ENCODE results near the gene PRKG1.

Gene PRKG1

DNA sequence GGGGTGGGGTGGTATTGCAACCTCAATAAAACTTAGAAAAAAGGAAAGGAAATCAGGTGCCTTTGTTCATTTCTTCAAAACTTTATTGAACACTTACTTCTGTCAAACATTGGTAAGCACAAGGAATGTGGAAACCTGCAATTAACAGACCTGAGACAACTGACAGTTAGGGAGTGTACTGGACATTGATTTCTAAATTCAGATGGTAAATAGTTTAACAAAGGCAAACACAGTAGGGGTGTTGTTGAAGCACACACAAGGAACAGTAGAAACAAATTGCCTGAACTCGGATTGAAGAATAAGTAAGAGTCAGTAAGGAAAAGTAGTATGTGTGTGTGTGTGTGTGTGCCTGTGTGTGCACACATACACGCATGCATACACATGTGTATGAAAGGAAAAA, 516.5 kb downstream of the PRKG1 start:
- no peaks in the 10 kb centered on the region for H3K27me3 ChIP-seq (ENCODE audit: control insufficient read depth in 3 of 3, insufficient read depth in 3 of 3, low read depth in 1 of 3, low read length in 3 of 3)
- H2BK120ac ChIP-seq (ENCODE audit: low read depth, low read length): no peak overlapping the region
- H3K14ac ChIP-seq (ENCODE audit: low read length): no peak overlapping the region
- H3K36me3 ChIP-seq (replicated peaks in 1 of 2; ENCODE audit: control insufficient read depth in 2 of 2, insufficient read depth in 2 of 2, low read length in 2 of 2): no peaks in the 10 kb centered on the region
- H3K9ac ChIP-seq (ENCODE audit: low read depth, low read length, poor library complexity): no peak overlapping the region
- H3K4me2 ChIP-seq (ENCODE audit: insufficient read depth, low read length, poor library complexity, severe bottlenecking): no peak overlapping the region
- H3K4me1 ChIP-seq (ENCODE audit: control insufficient read depth in 2 of 2, insufficient read depth in 1 of 2, low read depth in 1 of 2, low read length in 2 of 2): peaks cover 0 to 3% of the 10 kb centered on the region in 2 donors
- H4K8ac ChIP-seq (ENCODE audit: low read depth, low read length): no peak overlapping the region
- H3K18ac ChIP-seq (ENCODE audit: low read length): no peak overlapping the region
- H2BK15ac ChIP-seq (ENCODE audit: low read length): no peak overlapping the region
- WGBS, 2 donors (ENCODE audit: extremely low coverage in 2 of 2, insufficient read length in 2 of 2, insufficient replicate concordance in 1 of 2): no CpG with 5 or more reads among the region's 2 CpGs
- H2AFZ ChIP-seq (ENCODE audit: low read length): no peak overlapping the region
- DNase-seq (ENCODE audit: low spot score): no peak
- H3K79me1 ChIP-seq (ENCODE audit: low read depth, low read length): no peaks in the 10 kb centered on the region
- no peak overlapping the region for H3K23ac ChIP-seq (ENCODE audit: low read depth, low read length, poor library complexity)
- no peak overlapping the region for H3K4ac ChIP-seq (ENCODE audit: low read length)
- no peak overlapping the region for H2BK12ac ChIP-seq (ENCODE audit: low read length)
- H4K91ac ChIP-seq (ENCODE audit: low read depth, low read length, poor library complexity): no peak overlapping the region
- no peak overlapping the region for H2AK5ac ChIP-seq (ENCODE audit: low read depth, low read length)
- H3K4me3 ChIP-seq (ENCODE audit: low read length in 2 of 2): no peak overlapping the region
- H2BK5ac ChIP-seq (ENCODE audit: low read length): no peak overlapping the region
- H3K9me3 ChIP-seq (replicated peaks in 1 of 2; ENCODE audit: control insufficient read depth in 2 of 2, insufficient read depth in 1 of 2, low read depth in 1 of 2, low read length in 2 of 2): no peaks in the 10 kb centered on the region
- no peak overlapping the region for H3K27ac ChIP-seq (replicated peaks; ENCODE audit: low read length)

DNA sequence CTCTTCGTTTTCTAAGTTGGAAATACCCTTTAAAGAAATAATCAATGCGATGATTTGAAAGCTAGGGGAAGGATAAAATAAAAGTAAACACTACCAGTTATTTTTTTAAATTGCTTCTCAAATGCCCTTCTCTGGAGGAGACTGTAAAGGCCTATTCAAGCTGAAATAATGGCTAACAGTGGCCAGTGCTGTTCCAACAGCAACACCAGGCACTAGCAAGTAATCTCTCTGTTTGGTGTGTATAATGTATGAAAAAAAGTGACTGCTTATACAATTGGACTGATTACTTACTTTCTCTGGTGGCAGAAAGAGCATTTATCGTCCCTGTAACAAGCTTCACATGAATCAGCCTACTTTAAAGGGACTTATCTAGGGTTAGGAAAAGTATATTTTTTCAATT, 522.4 kb downstream of the PRKG1 start:
- no peak overlapping the region for H3K23ac ChIP-seq (ENCODE audit: low read depth, low read length, poor library complexity)
- no peak overlapping the region for H2BK5ac ChIP-seq (ENCODE audit: low read length)
- H2BK15ac ChIP-seq (ENCODE audit: low read length): no peak overlapping the region
- H4K91ac ChIP-seq (ENCODE audit: low read depth, low read length, poor library complexity): no peak overlapping the region
- no peak overlapping the region for H2BK120ac ChIP-seq (ENCODE audit: low read depth, low read length)
- WGBS, 2 donors (ENCODE audit: extremely low coverage in 2 of 2, insufficient read length in 2 of 2, insufficient replicate concordance in 1 of 2): no CpG with 5 or more reads among the region's 3 CpGs
- H3K27ac ChIP-seq (replicated peaks; ENCODE audit: low read length): no peak overlapping the region
- H3K4ac ChIP-seq (ENCODE audit: low read length): no peak overlapping the region
- no peak overlapping the region for H2BK12ac ChIP-seq (ENCODE audit: low read length)
- H3K79me1 ChIP-seq (ENCODE audit: low read depth, low read length): no peaks in the 10 kb centered on the region
- no peaks in the 10 kb centered on the region for H3K9me3 ChIP-seq (replicated peaks in 1 of 2; ENCODE audit: control insufficient read depth in 2 of 2, insufficient read depth in 1 of 2, low read depth in 1 of 2, low read length in 2 of 2)
- no peak overlapping the region for H3K9ac ChIP-seq (ENCODE audit: low read depth, low read length, poor library complexity)
- H3K4me2 ChIP-seq (ENCODE audit: insufficient read depth, low read length, poor library complexity, severe bottlenecking): no peak overlapping the region
- no peak overlapping the region for H3K14ac ChIP-seq (ENCODE audit: low read length)
- H3K4me3 ChIP-seq (ENCODE audit: low read length in 2 of 2): no peak overlapping the region
- DNase-seq (ENCODE audit: low spot score): no peak
- no peak overlapping the region for H2AFZ ChIP-seq (ENCODE audit: low read length)
- H3K4me1 ChIP-seq (ENCODE audit: control insufficient read depth in 2 of 2, insufficient read depth in 1 of 2, low read depth in 1 of 2, low read length in 2 of 2): peaks cover 2% of the 10 kb centered on the region in 2 donors
- no peak overlapping the region for H4K8ac ChIP-seq (ENCODE audit: low read depth, low read length)
- no peak overlapping the region for H3K18ac ChIP-seq (ENCODE audit: low read length)
- H3K27me3 ChIP-seq (ENCODE audit: control insufficient read depth in 3 of 3, insufficient read depth in 3 of 3, low read depth in 1 of 3, low read length in 3 of 3): no peaks in the 10 kb centered on the region
- H2AK5ac ChIP-seq (ENCODE audit: low read depth, low read length): no peak overlapping the region
- no peaks in the 10 kb centered on the region for H3K36me3 ChIP-seq (replicated peaks in 1 of 2; ENCODE audit: control insufficient read depth in 2 of 2, insufficient read depth in 2 of 2, low read length in 2 of 2)

DNA sequence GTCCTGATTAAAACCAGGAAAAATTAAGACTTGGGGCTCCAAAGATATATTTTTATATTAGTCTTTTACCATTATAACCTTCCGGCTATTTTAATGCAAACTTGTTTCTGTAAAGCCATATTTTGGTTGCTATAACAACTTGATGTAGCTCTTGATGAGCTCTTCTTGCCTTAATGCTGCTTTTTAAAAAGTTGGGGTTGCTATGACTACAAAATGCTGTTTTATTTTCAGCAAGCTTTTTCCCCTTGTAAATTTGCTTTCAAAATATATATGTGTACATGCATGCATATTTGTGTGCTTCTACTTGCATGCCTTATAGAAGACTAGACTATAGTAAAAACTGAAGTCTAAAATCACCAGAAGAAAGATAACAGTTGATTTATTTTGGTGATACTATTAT, 525.4 kb downstream of the PRKG1 start:
- no peak overlapping the region for H3K4ac ChIP-seq (ENCODE audit: low read length)
- no peak overlapping the region for H3K18ac ChIP-seq (ENCODE audit: low read length)

GRCh38 chr10:51602326-51602725, 528.0 kb downstream of the PRKG1 start:
- Histone ChIP-seq H3K36me3 (replicated peaks in 1 of 2; ENCODE audit: control insufficient read depth in 2 of 2, insufficient read depth in 2 of 2, low read length in 2 of 2) (no peaks in the 10 kb centered on the region), H2BK5ac (ENCODE audit: low read length) (no peak overlapping the region)
- no CpG with 5 or more reads among the region's 5 CpGs for WGBS, 2 donors (ENCODE audit: extremely low coverage in 2 of 2, insufficient read length in 2 of 2, insufficient replicate concordance in 1 of 2)

More for the DNA sequence above, 525.4 kb downstream of the PRKG1 start:
- DNase-seq (ENCODE audit: low spot score): no peak
- Histone ChIP-seq H3K27me3 (ENCODE audit: control insufficient read depth in 3 of 3, insufficient read depth in 3 of 3, low read depth in 1 of 3, low read length in 3 of 3) (no peaks in the 10 kb centered on the region), H4K91ac (ENCODE audit: low read depth, low read length, poor library complexity) (no peak overlapping the region), H2BK5ac (ENCODE audit: low read length) (no peak overlapping the region), H3K9me3 (replicated peaks in 1 of 2; ENCODE audit: control insufficient read depth in 2 of 2, insufficient read depth in 1 of 2, low read depth in 1 of 2, low read length in 2 of 2) (no peaks in the 10 kb centered on the region), H3K79me1 (ENCODE audit: low read depth, low read length) (no peaks in the 10 kb centered on the region), H3K4me3 (ENCODE audit: low read length in 2 of 2) (no peak overlapping the region), H3K4me1 (ENCODE audit: control insufficient read depth in 2 of 2, insufficient read depth in 1 of 2, low read depth in 1 of 2, low read length in 2 of 2) (peaks cover 2% of the 10 kb centered on the region in 2 donors), H2AK5ac (ENCODE audit: low read depth, low read length) (no peak overlapping the region), H3K9ac (ENCODE audit: low read depth, low read length, poor library complexity) (no peak overlapping the region), H3K4me2 (ENCODE audit: insufficient read depth, low read length, poor library complexity, severe bottlenecking) (no peak overlapping the region), H3K23ac (ENCODE audit: low read depth, low read length, poor library complexity) (no peak overlapping the region), H3K14ac (ENCODE audit: low read length) (no peak overlapping the region), H2BK12ac (ENCODE audit: low read length) (no peak overlapping the region), H2BK120ac (ENCODE audit: low read depth, low read length) (no peak overlapping the region), H3K27ac (replicated peaks; ENCODE audit: low read length) (no peak overlapping the region), H4K8ac (ENCODE audit: low read depth, low read length) (no peak overlapping the region), H2BK15ac (ENCODE audit: low read length) (no peak overlapping the region), H2AFZ (ENCODE audit: low read length) (no peak overlapping the region), H3K36me3 (replicated peaks in 1 of 2; ENCODE audit: control insufficient read depth in 2 of 2, insufficient read depth in 2 of 2, low read length in 2 of 2) (no peaks in the 10 kb centered on the region)
- WGBS, 2 donors (ENCODE audit: extremely low coverage in 2 of 2, insufficient read length in 2 of 2, insufficient replicate concordance in 1 of 2): no CpG with 5 or more reads among the region's 1 CpG

More at GRCh38 chr10:51602326-51602725, 528.0 kb downstream of the PRKG1 start:
- Histone ChIP-seq H3K9ac (ENCODE audit: low read depth, low read length, poor library complexity) (no peak overlapping the region), H4K8ac (ENCODE audit: low read depth, low read length) (no peak overlapping the region), H2BK120ac (ENCODE audit: low read depth, low read length) (no peak overlapping the region), H2BK15ac (ENCODE audit: low read length) (no peak overlapping the region), H3K27ac (replicated peaks; ENCODE audit: low read length) (no peak overlapping the region), H3K4me2 (ENCODE audit: insufficient read depth, low read length, poor library complexity, severe bottlenecking) (no peak overlapping the region), H3K4me3 (ENCODE audit: low read length in 2 of 2) (no peak overlapping the region), H3K4ac (ENCODE audit: low read length) (no peak overlapping the region), H3K14ac (ENCODE audit: low read length) (no peak overlapping the region), H4K91ac (ENCODE audit: low read depth, low read length, poor library complexity) (no peak overlapping the region), H3K4me1 (ENCODE audit: control insufficient read depth in 2 of 2, insufficient read depth in 1 of 2, low read depth in 1 of 2, low read length in 2 of 2) (peaks cover 0 to 4% of the 10 kb centered on the region in 2 donors), H3K23ac (ENCODE audit: low read depth, low read length, poor library complexity) (no peak overlapping the region), H3K9me3 (replicated peaks in 1 of 2; ENCODE audit: control insufficient read depth in 2 of 2, insufficient read depth in 1 of 2, low read depth in 1 of 2, low read length in 2 of 2) (no peaks in the 10 kb centered on the region), H3K18ac (ENCODE audit: low read length) (no peak overlapping the region), H2AFZ (ENCODE audit: low read length) (no peak overlapping the region), H3K79me1 (ENCODE audit: low read depth, low read length) (no peaks in the 10 kb centered on the region), H2BK12ac (ENCODE audit: low read length) (no peak overlapping the region), H2AK5ac (ENCODE audit: low read depth, low read length) (no peak overlapping the region), H3K27me3 (ENCODE audit: control insufficient read depth in 3 of 3, insufficient read depth in 3 of 3, low read depth in 1 of 3, low read length in 3 of 3) (no peaks in the 10 kb centered on the region)
- DNase-seq (ENCODE audit: low spot score): no peak
